Smooth muscle cell of the umbilical artery (primary cell): Measurements from ENCODE around the gene XRCC6. TPM values are rescaled to one million over a fixed set of nuclear protein-coding genes. Genes with fewer than 3 reads are reported as not detected.

Source experiments
- total RNA-seq: library from RNA; depleted of rRNA; stranded (reverse); fragments of >200 nt; gene quantifications from 2 replicates; pipeline ENCODE4 v1.2.3, GENCODE V29; 2014

The XRCC6 gene
- total RNA-seq = 288 and 308 TPM in 2 replicates

GRCh38 chr22:41621099-41621910, at the start of gene XRCC6:
TSS of gene XRCC6 (plus strand) at chr22:41621295. CDS start at chr22:41622005, 710 bp downstream.

GRCh38 chr22:41589391-41590241, 31.5 kb upstream of the XRCC6 start, which contains the start of gene PMM1:
TSS of gene PMM1 (minus strand) at chr22:41589840. CDS start at chr22:41589805, 35 bp downstream.

GRCh38 chr22:41620589-41621098, 451 bp upstream of the XRCC6 start, which contains the start of gene DESI1:
TSS of gene DESI1 (minus strand) at chr22:41621043. CDS start at chr22:41620839, 204 bp downstream.

GRCh38 chr22:41688365-41689211, 67.5 kb downstream of the XRCC6 start, which contains the start of gene SNU13:
TSS of gene SNU13 (minus strand) at chr22:41688867. CDS start at chr22:41688796, 71 bp downstream.

GRCh38 chr22:41699264-41700107, 78.4 kb downstream of the XRCC6 start, which contains the start of gene MEI1:
TSS of gene MEI1 (plus strand) at chr22:41699503. CDS start at chr22:41699539, 36 bp downstream.

Other genes starting within 250 kb of the XRCC6 start
- gene TEF, start 239.4 kb upstream of the XRCC6 start, total RNA-seq = 4.8 and 5.5 TPM in 2 replicates
- 12.5 and 27.6 TPM in 2 replicates for gene TOB2, start 174.5 kb upstream of the XRCC6 start, total RNA-seq
- 40.7 and 54.6 TPM in 2 replicates for gene PHF5A, start 152.6 kb upstream of the XRCC6 start, total RNA-seq
- 75.7 and 93.2 TPM in 2 replicates for gene ACO2, start 152.2 kb upstream of the XRCC6 start, total RNA-seq
- gene POLR3H, start 76.8 kb upstream of the XRCC6 start, total RNA-seq = 20.5 and 22.7 TPM in 2 replicates
- 0.46 and 0.89 TPM in 2 replicates for gene CSDC2, start 60.3 kb upstream of the XRCC6 start, total RNA-seq
- 14.8 and 16.1 TPM in 2 replicates for gene PMM1, start 31.5 kb upstream of the XRCC6 start, total RNA-seq
- 11.6 and 23.2 TPM in 2 replicates for gene DESI1, start 252 bp upstream of the XRCC6 start, total RNA-seq
- 65.6 and 81.0 TPM in 2 replicates for gene SNU13, start 67.6 kb downstream of the XRCC6 start, total RNA-seq
- 0.28 and 0.30 TPM in 2 replicates for gene MEI1, start 78.2 kb downstream of the XRCC6 start, total RNA-seq
- gene CCDC134, start 179.4 kb downstream of the XRCC6 start, total RNA-seq = 7.1 and 7.5 TPM in 2 replicates
- 52.6 and 96.5 TPM in 2 replicates for gene SREBF2, start 211.8 kb downstream of the XRCC6 start, total RNA-seq